HepG2 (cell line): Measurements from ENCODE around the gene GNG7. TPM values are rescaled to one million over a fixed set of nuclear protein-coding genes. Genes with fewer than 3 reads are reported as not detected.
A peak's percentile ranks its signal among the peaks of the same experiment; 100 is the strongest.

Experiments used
- AGO2 ChIP-seq: fragments of 200-400 bp; formaldehyde crosslinking; optimal IDR thresholded peaks from 2 replicates; pipeline ENCODE3; 2017; ENCODE audit warnings: mild to moderate bottlenecking, low read depth, low read length, moderate library complexity
- ATF7-NPFF ChIP-seq: sonication (generic); formaldehyde crosslinking; IDR thresholded peaks from 2 replicates; pipeline ENCODE4 v1.8.1; 2023; ENCODE audit warnings: mild to moderate bottlenecking, low read depth, missing genetic modification reagents, moderate library complexity
- CBX2 ChIP-seq, 2 experiments: fragments of 200-600 bp in 1 of 2; sonication (generic); formaldehyde crosslinking in 1 of 2; IDR thresholded peaks; 2 replicates each; pipeline versions ENCODE4 v1.7.0 to v1.8.1; 2018 to 2022; ENCODE audit warnings: low read depth in 2 of 2, low read length in 1 of 2, mild to moderate bottlenecking in 1 of 2, missing genetic modification reagents in 1 of 2
- CEBPG ChIP-seq: IDR thresholded peaks from 2 replicates; pipeline ENCODE4 v1.6.1; 2016
- CENPBD1 ChIP-seq: sonication (generic); formaldehyde crosslinking; IDR thresholded peaks from 2 replicates; pipeline ENCODE4 v1.8.0; 2022; ENCODE audit warnings: missing genetic modification reagents, low read depth, mild to moderate bottlenecking, borderline replicate concordance
- CREB3 ChIP-seq: sonication (generic); formaldehyde crosslinking; IDR thresholded peaks from 2 replicates; pipeline ENCODE4 v1.5.0; 2020; ENCODE audit warnings: missing genetic modification reagents
- DMAP1 ChIP-seq: IDR thresholded peaks from 2 replicates; pipeline ENCODE4 v1.6.1; 2016
- HMG20B ChIP-seq: conservative IDR thresholded peaks from 2 replicates; pipeline ENCODE4 v1.6.1; 2016; ENCODE audit warnings: missing genetic modification reagents, missing compliant biosample characterization
- HNF4G ChIP-seq, 2 experiments: sonication (generic) in 1 of 2; formaldehyde crosslinking in 1 of 2; IDR thresholded peaks; 2 replicates each; pipeline versions ENCODE4 v1.4.0 to v1.6.1; 2011 to 2020; ENCODE audit warnings: borderline replicate concordance in 2 of 2, low read depth in 2 of 2, mild to moderate bottlenecking in 2 of 2, low read length in 1 of 2, missing genetic modification reagents in 1 of 2, moderate library complexity in 1 of 2
- MAZ ChIP-seq, 2 experiments: sonication (generic) in 1 of 2; formaldehyde crosslinking in 1 of 2; IDR thresholded peaks; 2 replicates each; pipeline versions ENCODE4 v1.5.0 to v1.6.1; 2012 to 2020; ENCODE audit warnings: low read depth in 2 of 2, mild to moderate bottlenecking in 2 of 2, borderline replicate concordance in 1 of 2, improper control_type of control experiment in 1 of 2, low read length in 1 of 2, missing genetic modification reagents in 1 of 2, moderate library complexity in 1 of 2
- MEIS2 ChIP-seq: sonication (generic); formaldehyde crosslinking; IDR thresholded peaks from 2 replicates; pipeline ENCODE4 v1.9.0; 2021; ENCODE audit warnings: mild to moderate bottlenecking, missing genetic modification reagents
- PCBP1 ChIP-seq: fragments of 200-400 bp; formaldehyde crosslinking; IDR thresholded peaks from 2 replicates; pipeline ENCODE4 v1.6.1; 2017; ENCODE audit warnings: mild to moderate bottlenecking, low read depth, low read length, borderline replicate concordance
- SAP130 ChIP-seq: IDR thresholded peaks from 2 replicates; pipeline ENCODE4 v1.6.1; 2016; ENCODE audit warnings: low read depth
- SP4 ChIP-seq: sonication (generic); formaldehyde crosslinking; IDR thresholded peaks from 2 replicates; pipeline ENCODE4 v1.8.1; 2023; ENCODE audit warnings: mild to moderate bottlenecking, missing genetic modification reagents
- SRSF9 ChIP-seq: fragments of 200-400 bp; formaldehyde crosslinking; IDR thresholded peaks from 2 replicates; pipeline ENCODE4 v1.6.1; 2018; ENCODE audit warnings: borderline replicate concordance, mild to moderate bottlenecking, low read depth, low read length; ENCODE audit not compliant: insufficient read depth, poor library complexity, severe bottlenecking
- SRY ChIP-seq: sonication (generic); formaldehyde crosslinking; IDR thresholded peaks from 2 replicates; pipeline ENCODE4 v1.8.0; 2022; ENCODE audit warnings: mild to moderate bottlenecking, missing genetic modification reagents
- ZNF136 ChIP-seq: sonication (generic); formaldehyde crosslinking; IDR thresholded peaks from 2 replicates; pipeline ENCODE4 v1.8.1; 2022; ENCODE audit warnings: low read depth, mild to moderate bottlenecking, moderate library complexity, missing genetic modification reagents
- ZNF274 ChIP-seq: sonication (generic); formaldehyde crosslinking; IDR thresholded peaks from 2 replicates; pipeline ENCODE4 v1.5.1; 2020; ENCODE audit warnings: mild to moderate bottlenecking, missing genetic modification reagents
- ZNF282 ChIP-seq: fragments of 450-650 bp; IDR thresholded peaks from 2 replicates; pipeline ENCODE4 v1.6.1; 2018; ENCODE audit not compliant: partially characterized antibody
- ZNF432 ChIP-seq: sonication (generic); formaldehyde crosslinking; IDR thresholded peaks from 2 replicates; pipeline ENCODE4 v1.5.0; 2020; ENCODE audit warnings: missing genetic modification reagents, mild to moderate bottlenecking, borderline replicate concordance
- ZNF687 ChIP-seq: sonication (generic); formaldehyde crosslinking; IDR thresholded peaks from 2 replicates; pipeline ENCODE4 v1.5.1; 2020; ENCODE audit warnings: mild to moderate bottlenecking, missing genetic modification reagents, moderate library complexity
- ZNF7 ChIP-seq: IDR thresholded peaks from 2 replicates; pipeline ENCODE4 v1.6.1; 2016; ENCODE audit warnings: missing biosample characterization, missing genetic modification reagents
- polyA plus RNA-seq, 8 experiments: library from polyadenylated mRNA; depleted of rRNA in 3 of 8; stranded (reverse) in 7 of 8; unstranded in 1 of 8; fragments of >200 nt; fragmentation: Illumina TruSeq in 4 of 8; extraction: Trizol in 4 of 8; gene quantifications; 2 replicates each; pipeline versions ENCODE4 v1.2.1 to v1.2.3, GENCODE V29; 2011 to 2016; ENCODE audit warnings: low read depth in 4 of 8, missing spikeins in 1 of 8, mixed read lengths in 1 of 8; ENCODE audit not compliant: insufficient read depth in 1 of 8
- total RNA-seq, 5 experiments: library from RNA; depleted of rRNA; stranded (reverse); fragments of >200 nt; fragmentation: Illumina TruSeq; extraction: Trizol; gene quantifications; 2 replicates each; pipeline ENCODE4 v1.2.3, GENCODE V29; 2016; ENCODE audit warnings: low read depth in 1 of 5
- TF ChIP-seq, protein P1 (sequence below): sonication (generic); formaldehyde crosslinking; IDR thresholded peaks from 2 replicates; pipeline ENCODE4 v1.5.0; 2020; ENCODE audit warnings: missing genetic modification reagents

GNG7 gene
- total and polyA plus RNA-seq, 2 of the 13 experiments (the other 11 are each of a cell fraction or from before 2014, with no cell fraction given), result 1.4 to 3.3 TPM

DNA sequence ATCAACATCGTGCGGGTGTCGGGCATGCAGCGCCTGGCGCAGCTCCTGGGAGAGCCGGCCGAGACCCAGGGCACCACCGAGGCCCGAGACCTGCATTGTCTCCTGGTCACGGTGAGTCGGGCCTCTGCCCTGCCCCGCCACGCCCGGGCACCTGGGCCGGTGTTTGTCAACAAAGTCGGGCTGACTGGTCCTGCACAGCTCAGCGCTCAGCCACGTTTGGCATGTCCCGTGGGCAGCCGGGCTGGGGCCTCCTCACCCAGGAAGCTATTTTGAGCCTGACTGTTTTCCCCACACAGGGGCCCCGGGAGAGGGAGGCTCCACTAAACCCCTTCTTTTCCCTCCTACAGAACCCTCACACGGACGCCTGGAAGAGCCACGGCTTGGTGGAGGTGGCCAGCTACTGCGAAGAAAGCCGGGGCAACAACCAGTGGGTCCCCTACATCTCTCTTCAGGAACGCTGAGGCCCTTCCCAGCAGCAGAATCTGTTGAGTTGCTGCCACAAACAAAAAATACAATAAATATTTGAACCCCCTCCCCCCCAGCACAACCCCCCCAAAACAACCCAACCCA, 225.3 kb downstream of the GNG7 start (continued):
- TF ChIP-seq ZNF687 (peak; percentile 40), HMG20B (CRISPR knock-in tag) (no peak), PCBP1 (no peak), HNF4G (IDR thresholded peaks at IDR 0.05; ENCODE audit: borderline replicate concordance, low read depth, low read length) (no peak), HNF4G (CRISPR knock-in tag; IDR thresholded peaks at IDR 0.05; ENCODE audit: borderline replicate concordance, low read depth) (no peak), ZNF136 (CRISPR knock-in tag) (no peak), CEBPG (no peak), MEIS2 (CRISPR knock-in tag) (no peak), SRSF9 (no peak), SAP130 (CRISPR knock-in tag) (peak; percentile 14; the same call in 1 of the 2 replicates), AGO2 (peak; percentile 51), SP4 (CRISPR knock-in tag) (no peak), ZNF274 (no peak), DMAP1 (no peak), ZNF282 (no peak), CENPBD1 (CRISPR knock-in tag) (no peak), ATF7-NPFF (CRISPR knock-in tag) (no peak), CBX2 (IDR thresholded peaks at IDR 0.05; ENCODE audit: low read depth, low read length) (no peak), CBX2 (CRISPR knock-in tag; IDR thresholded peaks at IDR 0.05; ENCODE audit: low read depth) (no peak), CREB3 (CRISPR knock-in tag) (no peak), ZNF7 (no peak), MAZ (IDR thresholded peaks at IDR 0.05; ENCODE audit: borderline replicate concordance, low read depth, low read length) (0 out of 2 replicates have a peak, but pooled peaks have one; percentile 8), MAZ (CRISPR knock-in tag; IDR thresholded peaks at IDR 0.05; ENCODE audit: low read depth) (no peak), SRY (CRISPR knock-in tag) (no peak), ZNF432 (CRISPR knock-in tag) (no peak)
- TF ChIP-seq, protein P1, sequence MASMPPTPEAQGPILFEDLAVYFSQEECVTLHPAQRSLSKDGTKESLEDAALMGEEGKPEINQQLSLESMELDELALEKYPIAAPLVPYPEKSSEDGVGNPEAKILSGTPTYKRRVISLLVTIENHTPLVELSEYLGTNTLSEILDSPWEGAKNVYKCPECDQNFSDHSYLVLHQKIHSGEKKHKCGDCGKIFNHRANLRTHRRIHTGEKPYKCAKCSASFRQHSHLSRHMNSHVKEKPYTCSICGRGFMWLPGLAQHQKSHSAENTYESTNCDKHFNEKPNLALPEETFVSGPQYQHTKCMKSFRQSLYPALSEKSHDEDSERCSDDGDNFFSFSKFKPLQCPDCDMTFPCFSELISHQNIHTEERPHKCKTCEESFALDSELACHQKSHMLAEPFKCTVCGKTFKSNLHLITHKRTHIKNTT (CRISPR knock-in tag), result no peak
